GM23248 (cell line): ENCODE data around the gene HOXB2. TPM values are rescaled to one million over a fixed set of nuclear protein-coding genes. Genes with fewer than 3 reads are reported as not detected.

Experiments
- DNase-seq: peaks from one replicate; pipeline ENCODE4 v3.0.0-alpha.2; 2015
- H2AFZ ChIP-seq: fragments of 200-600 bp; sonication (generic); 2 replicates; pipeline ENCODE4 v1.6.1; 2016; ENCODE audit warnings: antibody characterized with exemption
- H3F3A ChIP-seq: fragments of 200-600 bp; sonication (generic); 2 replicates; pipeline ENCODE4 v1.6.1; 2016; ENCODE audit warnings: mild to moderate bottlenecking, antibody characterized with exemption, mixed run types; ENCODE audit not compliant: insufficient read depth
- H3K27ac ChIP-seq: fragments of 200-600 bp; sonication (generic); 2 replicates; pipeline ENCODE4 v1.5.1; 2016; ENCODE audit warnings: mild to moderate bottlenecking
- H3K27me3 ChIP-seq: fragments of 200-600 bp; sonication (generic); replicated peaks from 2 replicates; pipeline ENCODE4 v1.6.1; 2016; ENCODE audit warnings: mild to moderate bottlenecking; ENCODE audit not compliant: insufficient read depth
- H3K36me3 ChIP-seq: fragments of 200-600 bp; sonication (generic); 2 replicates; pipeline ENCODE4 v1.6.1; 2016; ENCODE audit warnings: low read depth, mild to moderate bottlenecking
- H3K4me1 ChIP-seq: fragments of 200-600 bp; sonication (generic); 2 replicates; pipeline ENCODE4 v1.6.1; 2016; ENCODE audit warnings: mild to moderate bottlenecking; ENCODE audit not compliant: insufficient read depth
- H3K4me2 ChIP-seq: fragments of 200-600 bp; sonication (generic); one replicate; pipeline ENCODE4 v1.6.1; 2016; ENCODE audit warnings: mild to moderate bottlenecking; ENCODE audit not compliant: unreplicated experiment
- H3K4me3 ChIP-seq: fragments of 200-600 bp; sonication (generic); 2 replicates; pipeline ENCODE4 v1.5.1; 2016; ENCODE audit warnings: mild to moderate bottlenecking
- H3K79me2 ChIP-seq: fragments of 200-600 bp; sonication (generic); 2 replicates; pipeline ENCODE4 v1.6.1; 2016; ENCODE audit warnings: mild to moderate bottlenecking; ENCODE audit not compliant: insufficient read depth
- H3K9ac ChIP-seq: fragments of 200-600 bp; sonication (generic); 2 replicates; pipeline ENCODE4 v1.6.1; 2016; ENCODE audit warnings: mild to moderate bottlenecking
- H3K9me2 ChIP-seq: fragments of 200-600 bp; sonication (generic); 2 replicates; pipeline ENCODE4 v1.6.1; 2016; ENCODE audit warnings: mixed run types, mild to moderate bottlenecking, moderate library complexity; ENCODE audit not compliant: insufficient read depth
- H3K9me3 ChIP-seq: fragments of 200-600 bp; sonication (generic); one replicate; pipeline ENCODE4 v1.6.1; 2017; ENCODE audit warnings: low read depth
- H4K20me1 ChIP-seq: fragments of 200-600 bp; sonication (generic); 2 replicates; pipeline ENCODE4 v1.6.0; 2016; ENCODE audit not compliant: insufficient read depth
- EZH2 ChIP-seq: fragments of 200-600 bp; sonication (generic); IDR thresholded peaks from 2 replicates; pipeline ENCODE4 v1.6.1; 2018; ENCODE audit warnings: antibody characterized with exemption, mild to moderate bottlenecking; ENCODE audit not compliant: insufficient read depth, poor library complexity, severe bottlenecking
- EZH2phosphoT487 ChIP-seq: fragments of 200-600 bp; sonication (generic); IDR thresholded peaks from 2 replicates; pipeline ENCODE4 v1.6.1; 2018; ENCODE audit warnings: antibody characterized with exemption, moderate library complexity, mild to moderate bottlenecking, low read depth; ENCODE audit not compliant: insufficient read depth
- WGBS, 2 experiments: methylation state at CpG; one replicate each; pipeline ENCODE4 v1.1.6; 2015 to 2017; ENCODE audit warnings: low lambda C conversion rate in 2 of 2, low coverage in 1 of 2; ENCODE audit errors: missing lambda C conversion rate in 2 of 2; 5-methylcytosine and 5-hydroxymethylcytosine counted together
- in situ Hi-C: fragments of 300-500 bp; cut with MboI; formaldehyde crosslinking; loops from 2 replicates; pipeline ENCODE4 v1.15.0; 2020
- microRNA counts: library from miRNA; unstranded; fragments of <30 nt; microRNA quantifications from one replicate; lab custom pipeline; 2016
- polyA plus RNA-seq: library from polyadenylated mRNA; unstranded; fragments of >200 nt; fragmentation: Nextera tagmentation; extraction: Ambion mirVana; gene quantifications from 2 replicates; pipeline ENCODE4 v1.2.1, GENCODE V29; 2016
- total RNA-seq: library from RNA; depleted of rRNA; stranded (reverse); fragments of >200 nt; shearing (Covaris generic); gene quantifications from 2 replicates; pipeline ENCODE4 v1.2.3, GENCODE V29; 2014; rRNA removed

Gene HOXB2
- total and polyA plus RNA-seq, 2 experiments from 2014 or later, result 12.1 to 25.3 TPM

DNA sequence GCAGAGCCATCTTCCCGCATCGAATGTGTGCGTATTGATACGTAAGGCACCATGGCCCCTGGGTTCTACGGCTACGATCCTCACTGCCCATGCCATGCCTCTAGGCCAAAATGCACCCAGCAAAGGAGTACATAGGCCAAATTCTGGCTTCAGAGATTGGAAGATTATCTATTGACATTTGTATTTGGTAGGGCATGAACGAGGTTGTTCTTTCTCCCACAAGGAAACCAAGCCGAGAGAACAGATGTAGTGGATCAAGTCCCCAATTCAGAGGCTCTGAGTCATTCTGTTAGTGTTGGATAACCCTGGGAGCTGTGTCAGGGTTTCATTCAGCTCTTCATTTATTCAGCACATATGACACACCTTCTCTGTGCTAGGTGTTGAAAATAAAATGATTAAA lies 50.6 kb downstream of the HOXB2 start:
- in situ Hi-C loops, result no loop called here
- H3K9me3 ChIP-seq, result no peaks in the 10 kb centered on the region
- DNase-seq, result peak; percentile 80
- no peak overlapping the region for H2AFZ ChIP-seq
- H3K9me2 ChIP-seq, result no peaks in the 10 kb centered on the region
- peaks cover 8% of the 10 kb centered on the region for H3K4me1 ChIP-seq
- 88 to 89% methylated on average over 8 of the region's 8 CpGs for WGBS, 2 experiments
- H3K79me2 ChIP-seq, result no peaks in the 10 kb centered on the region
- no peak overlapping the region for H3K27ac ChIP-seq
- H4K20me1 ChIP-seq, result no peaks in the 10 kb centered on the region
- no peaks in the 10 kb centered on the region for H3K27me3 ChIP-seq
- H3K4me3 ChIP-seq, result no peak overlapping the region
- TF ChIP-seq EZH2 (no peak), EZH2phosphoT487 (no peak)
- H3F3A ChIP-seq, result peaks cover 10% of the 10 kb centered on the region; the same call in 1 of the 2 replicates
- no peak overlapping the region for H3K9ac ChIP-seq
- H3K36me3 ChIP-seq, result no peaks in the 10 kb centered on the region
- no peak overlapping the region for H3K4me2 ChIP-seq

MicroRNAs within 50 kb of the gene (microRNA counts, 767-probe panel; counts per million panel counts)
- microRNA hsa-miR-10a-5p (lab: Ali Mortazavi, UCI), result 6,041 counts per million, percentile 92 among the panel's probes with 10 or more counts

Other genes with a start within 250 kb of the HOXB2 start
- not detected in 2 replicates for gene SKAP1, start 114.9 kb downstream of the HOXB2 start, total RNA-seq
- gene SKAP1, start 114.9 kb downstream of the HOXB2 start, polyA plus RNA-seq, result not detected in 2 replicates
- gene HOXB1, start 14.1 kb downstream of the HOXB2 start, total RNA-seq, result not detected in 2 replicates
- not detected in 2 replicates for gene HOXB1, start 14.1 kb downstream of the HOXB2 start, polyA plus RNA-seq
- gene HOXB4, start 33.2 kb upstream of the HOXB2 start, total RNA-seq, result 2.2 and 3.3 TPM in 2 replicates
- gene HOXB4, start 33.2 kb upstream of the HOXB2 start, polyA plus RNA-seq, result 0.54 and 1.2 TPM in 2 replicates
- 1.9 and 4.8 TPM in 2 replicates for gene HOXB3, start 45.1 kb upstream of the HOXB2 start, total RNA-seq
- 1.9 and 2.4 TPM in 2 replicates for gene HOXB3, start 45.1 kb upstream of the HOXB2 start, polyA plus RNA-seq
- gene HOXB5, start 48.7 kb upstream of the HOXB2 start, total RNA-seq, result 0.22 TPM in 1 of 2 replicates, not detected in the other
- 1.3 and 2.0 TPM in 2 replicates for gene HOXB5, start 48.7 kb upstream of the HOXB2 start, polyA plus RNA-seq
- gene HOXB6, start 59.9 kb upstream of the HOXB2 start, total RNA-seq, result 3.8 and 7.5 TPM in 2 replicates
- 6.2 and 6.6 TPM in 2 replicates for gene HOXB6, start 59.9 kb upstream of the HOXB2 start, polyA plus RNA-seq
- gene HOXB7, start 65.9 kb upstream of the HOXB2 start, total RNA-seq, result 7.1 and 11.1 TPM in 2 replicates
- 18.9 and 19.4 TPM in 2 replicates for gene HOXB7, start 65.9 kb upstream of the HOXB2 start, polyA plus RNA-seq
- gene HOXB8, start 70.2 kb upstream of the HOXB2 start, total RNA-seq, result not detected in 2 replicates
- gene HOXB8, start 70.2 kb upstream of the HOXB2 start, polyA plus RNA-seq, result not detected in 2 replicates
- gene HOXB9, start 81.2 kb upstream of the HOXB2 start, total RNA-seq, result not detected in 2 replicates
- not detected in 2 replicates for gene HOXB9, start 81.2 kb upstream of the HOXB2 start, polyA plus RNA-seq
- not detected in 2 replicates for gene PRAC1, start 177.4 kb upstream of the HOXB2 start, total RNA-seq
- gene PRAC1, start 177.4 kb upstream of the HOXB2 start, polyA plus RNA-seq, result not detected in 2 replicates
- gene PRAC2, start 178.1 kb upstream of the HOXB2 start, total RNA-seq, result not detected in 2 replicates
- gene PRAC2, start 178.1 kb upstream of the HOXB2 start, polyA plus RNA-seq, result not detected in 2 replicates
- gene HOXB13, start 183.6 kb upstream of the HOXB2 start, total RNA-seq, result not detected in 2 replicates
- not detected in 2 replicates for gene HOXB13, start 183.6 kb upstream of the HOXB2 start, polyA plus RNA-seq